HEK293 (cell line): ENCODE results near the gene PABPC1L2A.
"Not testable (repeated sequence)": the region's sequence is repeated elsewhere in the genome, so short reads cannot be mapped to it uniquely, and the experiment has no call there.

Experiments used
- CTCF ChIA-PET: fragments of 350-600 bp; formaldehyde crosslinking; extraction: SDS; loops from one replicate; lab custom pipeline; 2021; ENCODE audit warnings: antibody characterized with exemption; lab: Yijun Ruan, JAX
- POLR2A ChIA-PET: fragments of 300-600 bp; formaldehyde crosslinking; extraction: SDS; loops from one replicate; lab custom pipeline; 2020; ENCODE audit warnings: antibody characterized with exemption, inconsistent platforms; lab: Yijun Ruan, JAX
- H3K27ac ChIP-seq: fragments of 200-500 bp; sonication (Bioruptor generic); 2 replicates; pipeline ENCODE4 v1.5.1; 2014; ENCODE audit warnings: low read depth, low read length, control low read depth, inconsistent platforms; ENCODE audit errors: extremely low read depth
- H3K36me3 ChIP-seq, 2 experiments: fragments of 200-500 bp in 1 of 2; sonication (Bioruptor generic) in 1 of 2; 1 replicate in 1 of 2; 2 replicates in 1 of 2; pipeline ENCODE4 v1.5.1; 2014 to 2017; ENCODE audit warnings: inconsistent platforms in 2 of 2, low read length in 2 of 2; ENCODE audit not compliant: control insufficient read depth in 2 of 2, insufficient read depth in 1 of 2
- H3K4me1 ChIP-seq: fragments of 200-500 bp; sonication (Bioruptor generic); 2 replicates; pipeline ENCODE4 v1.5.1; 2014; ENCODE audit warnings: mild to moderate bottlenecking, low read length, inconsistent platforms; ENCODE audit not compliant: control insufficient read depth, insufficient read depth
- H3K4me3 ChIP-seq: 2 replicates; pipeline ENCODE4 v1.5.1; 2011; ENCODE audit warnings: low read depth, mild to moderate bottlenecking, control low read depth, low read length, moderate library complexity
- H3K9me3 ChIP-seq: fragments of 200-500 bp; sonication (Bioruptor generic); 2 replicates; pipeline ENCODE4 v1.5.1; 2014; ENCODE audit warnings: low read depth, low read length, inconsistent platforms; ENCODE audit not compliant: control insufficient read depth, insufficient read depth
- FEZF1 ChIP-seq: fragments of 450-650 bp; formaldehyde crosslinking; IDR thresholded peaks from 2 replicates; pipeline ENCODE4 v1.5.1; 2016; ENCODE audit warnings: missing biosample characterization, missing genetic modification characterization
- KLF9 ChIP-seq: fragments of 450-650 bp; formaldehyde crosslinking; IDR thresholded peaks from 2 replicates; pipeline ENCODE4 v1.5.1; 2016; ENCODE audit warnings: missing biosample characterization, missing genetic modification characterization, low read depth
- PATZ1 ChIP-seq: fragments of 450-650 bp; formaldehyde crosslinking; IDR thresholded peaks from 2 replicates; pipeline ENCODE4 v1.5.1; 2016; ENCODE audit warnings: missing biosample characterization, missing genetic modification characterization
- ZBTB17 ChIP-seq: fragments of 450-650 bp; formaldehyde crosslinking; IDR thresholded peaks from 2 replicates; pipeline ENCODE4 v1.5.1; 2016; ENCODE audit warnings: missing biosample characterization, missing genetic modification characterization
- ZBTB44 ChIP-seq: fragments of 450-650 bp; IDR thresholded peaks from 2 replicates; pipeline ENCODE4 v1.5.1; 2018; ENCODE audit warnings: missing biosample characterization, mild to moderate bottlenecking, missing genetic modification characterization
- ZEB2 ChIP-seq: fragments of 450-650 bp; formaldehyde crosslinking; IDR thresholded peaks from 2 replicates; pipeline ENCODE4 v1.5.1; 2016; ENCODE audit warnings: missing biosample characterization, missing genetic modification characterization
- ZFP3 ChIP-seq: fragments of 450-650 bp; formaldehyde crosslinking; IDR thresholded peaks from 2 replicates; pipeline ENCODE4 v1.5.1; 2016; ENCODE audit warnings: low read depth, missing biosample characterization, missing genetic modification characterization
- ZNF146 ChIP-seq: fragments of 450-650 bp; formaldehyde crosslinking; IDR thresholded peaks from 2 replicates; pipeline ENCODE4 v1.5.1; 2016; ENCODE audit warnings: missing biosample characterization, missing genetic modification characterization
- ZNF16 ChIP-seq: fragments of 450-650 bp; formaldehyde crosslinking; IDR thresholded peaks from 2 replicates; pipeline ENCODE4 v1.5.1; 2016; ENCODE audit warnings: low read depth, missing biosample characterization, missing genetic modification characterization
- ZNF174 ChIP-seq: fragments of 450-650 bp; formaldehyde crosslinking; IDR thresholded peaks from 2 replicates; pipeline ENCODE4 v1.5.0; 2017; ENCODE audit warnings: missing biosample characterization, mild to moderate bottlenecking, missing genetic modification characterization
- ZNF221 ChIP-seq: fragments of 450-650 bp; formaldehyde crosslinking; IDR thresholded peaks from 2 replicates; pipeline ENCODE4 v1.5.1; 2017; ENCODE audit warnings: missing biosample characterization, missing genetic modification characterization, borderline replicate concordance
- ZNF510 ChIP-seq: fragments of 450-650 bp; formaldehyde crosslinking; IDR thresholded peaks from 2 replicates; pipeline ENCODE4 v1.5.1; 2018; ENCODE audit warnings: mild to moderate bottlenecking, missing genetic modification characterization, missing biosample characterization; ENCODE audit not compliant: insufficient replicate concordance
- ZNF518A ChIP-seq: fragments of 450-650 bp; formaldehyde crosslinking; conservative IDR thresholded peaks from 2 replicates; pipeline ENCODE4 v1.5.1; 2016; ENCODE audit warnings: low read depth, missing biosample characterization, missing genetic modification characterization
- ZNF571 ChIP-seq: fragments of 450-650 bp; formaldehyde crosslinking; IDR thresholded peaks from 2 replicates; pipeline ENCODE4 v1.5.0; 2017; ENCODE audit warnings: missing biosample characterization, missing genetic modification characterization
- ZNF843 ChIP-seq: fragments of 450-650 bp; formaldehyde crosslinking; IDR thresholded peaks from 2 replicates; pipeline ENCODE4 v1.5.1; 2016; ENCODE audit warnings: missing biosample characterization, missing genetic modification characterization

The PABPC1L2A gene

GRCh38 chrX:73068467-73069364 lies 10.6 kb downstream of the PABPC1L2A start:
- no peaks in the 10 kb centered on the region; the same call in 1 of the 2 replicates for H3K9me3 ChIP-seq
- H3K4me1 ChIP-seq: no peaks in the 10 kb centered on the region
- CTCF ChIA-PET: no interaction called here
- POLR2A ChIA-PET: no interaction called here
- no peaks in the 10 kb centered on the region for H3K36me3 ChIP-seq
- H3K27ac ChIP-seq: no peak overlapping the region
- no peak overlapping the region for H3K4me3 ChIP-seq
- TF ChIP-seq KLF9 (tag by site-specific recombination) (no peak), ZBTB17 (tag by site-specific recombination) (no peak), ZBTB44 (tag by site-specific recombination) (no peak), ZNF221 (no peak), ZNF174 (tag by site-specific recombination) (no peak), PATZ1 (tag by site-specific recombination) (no peak), FEZF1 (tag by site-specific recombination) (no peak), ZNF843 (tag by site-specific recombination) (no peak), ZNF510 (tag by site-specific recombination) (no peak), ZNF16 (tag by site-specific recombination) (no peak), ZNF571 (no peak), ZEB2 (tag by site-specific recombination) (no peak), ZNF146 (tag by site-specific recombination) (no peak), ZNF518A (tag by site-specific recombination) (no peak), ZFP3 (no peak)
- TF ChIP-seq, all 188 proteins: peak for 0

- H3K4me1 ChIP-seq, POLR2A ChIA-PET, CTCF ChIA-PET, H3K27ac ChIP-seq, H3K9me3 ChIP-seq, H3K36me3 ChIP-seq, H3K4me3 ChIP-seq: not testable (repeated sequence)
These were observed 11.4 kb downstream of the PABPC1L2A start for GRCh38 chrX:73067761-73068466.
